SU-DHL-6 (cell line): ENCODE measurements around the gene LCP2.

Source experiments
- H2AFZ ChIP-seq: fragments of 200-600 bp; sonication (generic); 2 replicates; pipeline ENCODE4 v1.6.1; 2014; ENCODE audit warnings: low read depth, mild to moderate bottlenecking, moderate library complexity, mixed read lengths, antibody characterized with exemption, low read length; ENCODE audit not compliant: severe bottlenecking
- H3F3A ChIP-seq: fragments of 200-600 bp; shearing (Covaris generic); 2 replicates; pipeline ENCODE4 v1.6.0; 2016; ENCODE audit warnings: antibody characterized with exemption, mild to moderate bottlenecking; ENCODE audit not compliant: insufficient read depth
- H3K27ac ChIP-seq: fragments of 200-600 bp; sonication (generic); 2 replicates; pipeline ENCODE4 v1.5.1; 2016; ENCODE audit warnings: low read depth, mild to moderate bottlenecking, low read length, moderate library complexity, mixed read lengths
- H3K27me3 ChIP-seq: fragments of 200-600 bp; sonication (generic), shearing (Covaris generic); 2 replicates; pipeline ENCODE4 v1.6.0; 2014; ENCODE audit warnings: mild to moderate bottlenecking, low read length
- H3K36me3 ChIP-seq: fragments of 200-600 bp; sonication (generic); 2 replicates; pipeline ENCODE4 v1.6.1; 2014; ENCODE audit warnings: mild to moderate bottlenecking, low read length, mixed read lengths
- H3K4me2 ChIP-seq: fragments of 300-600, 200-600 bp; shearing (Covaris generic), sonication (generic); 2 replicates; pipeline ENCODE4 v1.6.0; 2014; ENCODE audit warnings: low read length, low read depth, mild to moderate bottlenecking; ENCODE audit not compliant: poor library complexity, severe bottlenecking
- H3K4me3 ChIP-seq: fragments of 200-600 bp; sonication (generic); 2 replicates; pipeline ENCODE4 v1.5.1; 2014; ENCODE audit warnings: antibody characterized with exemption, low read length, mild to moderate bottlenecking, mixed read lengths; ENCODE audit not compliant: insufficient read depth, poor library complexity, severe bottlenecking
- H3K79me2 ChIP-seq: fragments of 200-600 bp; sonication (generic); 2 replicates; pipeline ENCODE4 v1.6.1; 2014; ENCODE audit warnings: mild to moderate bottlenecking, low read length, moderate library complexity; ENCODE audit not compliant: insufficient read depth
- H3K9ac ChIP-seq: fragments of 200-600 bp; sonication (generic); 2 replicates; pipeline ENCODE4 v1.7.0; 2014; ENCODE audit warnings: mild to moderate bottlenecking, low read length
- H3K9me2 ChIP-seq: fragments of 200-600 bp; sonication (generic); replicated peaks from 2 replicates; pipeline ENCODE4 v1.6.1; 2014; ENCODE audit warnings: low read length; ENCODE audit not compliant: insufficient read depth
- H3K9me3 ChIP-seq: fragments of 200-600 bp; sonication (generic); 2 replicates; pipeline ENCODE4 v1.6.1; 2014; ENCODE audit warnings: low read length, mixed read lengths; ENCODE audit not compliant: insufficient read depth
- H4K20me1 ChIP-seq: fragments of 200-600 bp; sonication (generic); 2 replicates; pipeline ENCODE4 v1.6.1; 2014; ENCODE audit warnings: low read depth, mild to moderate bottlenecking, antibody characterized with exemption, low read length, moderate library complexity, mixed read lengths
- EZH2phosphoT487 ChIP-seq: fragments of 200-600 bp; sonication (generic), shearing (Covaris generic); conservative IDR thresholded peaks from 2 replicates; pipeline ENCODE4 v1.6.1; 2018; ENCODE audit warnings: mild to moderate bottlenecking, antibody characterized with exemption, low read length, moderate library complexity, mixed read lengths
- TF ChIP-seq, protein P1 (sequence below): fragments of 200-600 bp; sonication (generic); IDR thresholded peaks from one replicate; pipeline ENCODE4 v1.5.1; 2017; ENCODE audit warnings: antibody characterized with exemption, mild to moderate bottlenecking, low read length, moderate library complexity; ENCODE audit not compliant: insufficient read depth, poor library complexity, severe bottlenecking

LCP2 gene

DNA sequence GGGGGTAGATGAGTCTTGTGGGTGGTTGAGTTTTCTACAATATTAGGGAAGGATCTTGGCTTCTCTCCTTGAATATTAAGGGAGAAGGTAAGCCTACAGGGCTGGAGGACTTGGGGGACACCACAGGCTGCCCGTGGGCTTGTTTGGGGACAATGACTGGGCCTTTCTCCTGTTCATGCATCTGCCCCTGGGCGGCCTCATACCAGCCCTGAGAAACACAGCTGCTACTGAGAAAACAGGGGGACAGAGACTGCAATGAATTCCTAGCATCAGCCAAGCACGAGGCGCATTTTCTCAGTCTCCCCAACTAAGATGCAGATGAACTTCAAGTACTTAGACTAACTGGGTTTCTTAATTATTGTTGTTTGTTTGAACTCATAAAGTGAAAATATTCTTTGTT lies 40.2 kb downstream of the LCP2 start:
- no peaks in the 10 kb centered on the region for H3K36me3 ChIP-seq
- no peak overlapping the region for H2AFZ ChIP-seq
- H3K4me2 ChIP-seq = no peak overlapping the region
- H3K27ac ChIP-seq = no peak overlapping the region
- TF ChIP-seq, protein P1, sequence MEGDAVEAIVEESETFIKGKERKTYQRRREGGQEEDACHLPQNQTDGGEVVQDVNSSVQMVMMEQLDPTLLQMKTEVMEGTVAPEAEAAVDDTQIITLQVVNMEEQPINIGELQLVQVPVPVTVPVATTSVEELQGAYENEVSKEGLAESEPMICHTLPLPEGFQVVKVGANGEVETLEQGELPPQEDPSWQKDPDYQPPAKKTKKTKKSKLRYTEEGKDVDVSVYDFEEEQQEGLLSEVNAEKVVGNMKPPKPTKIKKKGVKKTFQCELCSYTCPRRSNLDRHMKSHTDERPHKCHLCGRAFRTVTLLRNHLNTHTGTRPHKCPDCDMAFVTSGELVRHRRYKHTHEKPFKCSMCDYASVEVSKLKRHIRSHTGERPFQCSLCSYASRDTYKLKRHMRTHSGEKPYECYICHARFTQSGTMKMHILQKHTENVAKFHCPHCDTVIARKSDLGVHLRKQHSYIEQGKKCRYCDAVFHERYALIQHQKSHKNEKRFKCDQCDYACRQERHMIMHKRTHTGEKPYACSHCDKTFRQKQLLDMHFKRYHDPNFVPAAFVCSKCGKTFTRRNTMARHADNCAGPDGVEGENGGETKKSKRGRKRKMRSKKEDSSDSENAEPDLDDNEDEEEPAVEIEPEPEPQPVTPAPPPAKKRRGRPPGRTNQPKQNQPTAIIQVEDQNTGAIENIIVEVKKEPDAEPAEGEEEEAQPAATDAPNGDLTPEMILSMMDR = no peak
- no peak for TF ChIP-seq EZH2phosphoT487
- no peak overlapping the region for H3K4me3 ChIP-seq
- no peaks in the 10 kb centered on the region for H4K20me1 ChIP-seq
- no peaks in the 10 kb centered on the region for H3K79me2 ChIP-seq
- no peaks in the 10 kb centered on the region for H3K9me3 ChIP-seq
- no peaks in the 10 kb centered on the region for H3K9me2 ChIP-seq
- H3K9ac ChIP-seq = no peak overlapping the region
- no peaks in the 10 kb centered on the region for H3F3A ChIP-seq
- no peaks in the 10 kb centered on the region for H3K27me3 ChIP-seq

- Histone ChIP-seq H3K27ac (no peak overlapping the region), H2AFZ (no peak overlapping the region), H3K4me2 (no peak overlapping the region), H3K27me3 (no peaks in the 10 kb centered on the region), H3K9me2 (no peaks in the 10 kb centered on the region), H4K20me1 (no peaks in the 10 kb centered on the region), H3K9me3 (no peaks in the 10 kb centered on the region), H3K9ac (no peak overlapping the region), H3K4me3 (no peak overlapping the region), H3K36me3 (no peaks in the 10 kb centered on the region), H3K79me2 (no peaks in the 10 kb centered on the region), H3F3A (no peaks in the 10 kb centered on the region)
- TF ChIP-seq, protein P1 = no peak
- TF ChIP-seq EZH2phosphoT487 = no peak
Observed at GRCh38 chr5:170256571-170256970, 41.0 kb downstream of the LCP2 start.

DNA sequence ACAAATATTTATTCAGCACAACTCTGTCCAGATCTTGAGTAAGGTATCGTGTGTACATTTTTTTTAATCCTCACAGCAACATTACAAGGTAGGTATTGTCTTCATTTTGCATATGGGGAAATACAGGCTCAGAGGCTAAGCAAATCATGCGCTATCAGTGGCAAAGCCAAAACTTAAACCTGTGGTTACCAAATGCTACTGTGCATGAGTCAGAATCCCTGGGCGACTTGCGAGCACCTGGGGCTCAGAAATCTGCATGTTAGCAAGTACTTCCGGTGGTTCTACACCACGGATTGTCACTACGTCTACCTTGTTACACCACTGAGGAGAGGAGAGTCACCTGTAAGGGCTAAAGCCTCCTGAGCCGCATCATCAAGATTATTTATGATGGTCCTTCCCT lies 43.5 kb downstream of the LCP2 start:
- no peaks in the 10 kb centered on the region for H3K79me2 ChIP-seq
- no peak for TF ChIP-seq EZH2phosphoT487
- TF ChIP-seq, protein P1 = no peak
- no peak overlapping the region for H3K27ac ChIP-seq
- no peaks in the 10 kb centered on the region for H3F3A ChIP-seq
- H3K4me2 ChIP-seq = no peak overlapping the region
- no peaks in the 10 kb centered on the region for H3K36me3 ChIP-seq
- no peaks in the 10 kb centered on the region for H3K9me3 ChIP-seq
- H3K4me3 ChIP-seq = no peak overlapping the region
- H4K20me1 ChIP-seq = no peaks in the 10 kb centered on the region
- H2AFZ ChIP-seq = no peak overlapping the region
- H3K9me2 ChIP-seq = no peaks in the 10 kb centered on the region
- no peak overlapping the region for H3K9ac ChIP-seq
- no peaks in the 10 kb centered on the region for H3K27me3 ChIP-seq
